ENCODE data around the gene ZBTB38. TPM values are rescaled to one million over a fixed set of nuclear protein-coding genes. Genes with fewer than 3 reads are reported as not detected.
A peak's percentile ranks its signal among the peaks of the same experiment; 100 is the strongest.

ZBTB38 gene
- total RNA-seq, 1 experiment from 2014 or later, result 46.7 TPM

DNA sequence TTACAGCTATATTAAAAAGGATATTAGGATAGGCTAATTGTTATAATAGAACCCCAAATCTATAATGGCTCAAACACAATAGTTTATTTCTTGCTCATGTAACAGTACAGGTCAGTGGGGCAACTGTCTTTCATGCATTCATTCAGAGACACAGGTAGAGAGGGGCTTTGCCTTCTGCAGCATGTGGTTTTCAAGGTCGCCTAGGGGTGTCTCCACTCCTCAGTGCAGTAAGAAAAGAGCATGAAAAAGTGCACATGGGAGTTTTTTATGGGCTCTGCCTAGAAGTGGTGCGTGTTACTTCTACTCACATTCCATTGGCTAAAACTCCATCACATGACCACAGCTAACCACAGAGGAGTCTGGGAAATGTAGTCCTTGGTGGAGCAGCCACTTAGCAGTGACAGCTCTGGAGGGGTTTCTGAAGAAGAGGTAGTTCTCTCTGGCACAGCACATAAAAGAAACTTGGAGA, 1.8 kb downstream of the ZBTB38 start:
- intact Hi-C loops (cut with micrococcal nuclease; ENCODE audit: unreplicated experiment), result no loop called here
- no TSS peak for BruUV-seq (replicated peaks)
- Histone ChIP-seq H3K27ac (ENCODE audit: low read length) (peak overlapping the region; percentile 94), H3K9me3 (ENCODE audit: control insufficient read depth, insufficient read depth, low read depth, low read length) (no peaks in the 10 kb centered on the region), H3K4me1 (ENCODE audit: control insufficient read depth, insufficient read depth, low read length) (peaks cover 40% of the 10 kb centered on the region), H3K4me3 (ENCODE audit: low read depth in 2 of 2, low read length in 2 of 2) (no peak overlapping the region), H3K36me3 (ENCODE audit: control insufficient read depth, insufficient read depth, low read length) (no peaks in the 10 kb centered on the region), H3K27me3 (ENCODE audit: control insufficient read depth, insufficient read depth, low read length) (no peaks in the 10 kb centered on the region)
- POLR2A ChIA-PET, result no interaction called here
- no peak for DNase-seq (ENCODE audit: low read depth, low spot score)
- in situ Hi-C loops (cut with HindIII; ENCODE audit: low pct_unique_long_range_greater_than_20kb, low sequenced_read_pairs), result no loop called here
- CTCF ChIA-PET, result no interaction called here
- ATAC-seq, result peak; percentile 67
- TF ChIP-seq TCF7L2 (IDR thresholded peaks at IDR 0.05; ENCODE audit: low read depth, low read length) (no peak), POLR2AphosphoS5 (IDR thresholded peaks at IDR 0.05; ENCODE audit: low read depth, low read length) (no peak)
- TF ChIP-seq, protein P1, sequence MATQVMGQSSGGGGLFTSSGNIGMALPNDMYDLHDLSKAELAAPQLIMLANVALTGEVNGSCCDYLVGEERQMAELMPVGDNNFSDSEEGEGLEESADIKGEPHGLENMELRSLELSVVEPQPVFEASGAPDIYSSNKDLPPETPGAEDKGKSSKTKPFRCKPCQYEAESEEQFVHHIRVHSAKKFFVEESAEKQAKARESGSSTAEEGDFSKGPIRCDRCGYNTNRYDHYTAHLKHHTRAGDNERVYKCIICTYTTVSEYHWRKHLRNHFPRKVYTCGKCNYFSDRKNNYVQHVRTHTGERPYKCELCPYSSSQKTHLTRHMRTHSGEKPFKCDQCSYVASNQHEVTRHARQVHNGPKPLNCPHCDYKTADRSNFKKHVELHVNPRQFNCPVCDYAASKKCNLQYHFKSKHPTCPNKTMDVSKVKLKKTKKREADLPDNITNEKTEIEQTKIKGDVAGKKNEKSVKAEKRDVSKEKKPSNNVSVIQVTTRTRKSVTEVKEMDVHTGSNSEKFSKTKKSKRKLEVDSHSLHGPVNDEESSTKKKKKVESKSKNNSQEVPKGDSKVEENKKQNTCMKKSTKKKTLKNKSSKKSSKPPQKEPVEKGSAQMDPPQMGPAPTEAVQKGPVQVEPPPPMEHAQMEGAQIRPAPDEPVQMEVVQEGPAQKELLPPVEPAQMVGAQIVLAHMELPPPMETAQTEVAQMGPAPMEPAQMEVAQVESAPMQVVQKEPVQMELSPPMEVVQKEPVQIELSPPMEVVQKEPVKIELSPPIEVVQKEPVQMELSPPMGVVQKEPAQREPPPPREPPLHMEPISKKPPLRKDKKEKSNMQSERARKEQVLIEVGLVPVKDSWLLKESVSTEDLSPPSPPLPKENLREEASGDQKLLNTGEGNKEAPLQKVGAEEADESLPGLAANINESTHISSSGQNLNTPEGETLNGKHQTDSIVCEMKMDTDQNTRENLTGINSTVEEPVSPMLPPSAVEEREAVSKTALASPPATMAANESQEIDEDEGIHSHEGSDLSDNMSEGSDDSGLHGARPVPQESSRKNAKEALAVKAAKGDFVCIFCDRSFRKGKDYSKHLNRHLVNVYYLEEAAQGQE (IDR thresholded peaks at IDR 0.05; ENCODE audit: insufficient read depth in 1 of 2, low read depth in 2 of 2, low read length in 1 of 2), result no peak
- TF ChIP-seq, protein P2, sequence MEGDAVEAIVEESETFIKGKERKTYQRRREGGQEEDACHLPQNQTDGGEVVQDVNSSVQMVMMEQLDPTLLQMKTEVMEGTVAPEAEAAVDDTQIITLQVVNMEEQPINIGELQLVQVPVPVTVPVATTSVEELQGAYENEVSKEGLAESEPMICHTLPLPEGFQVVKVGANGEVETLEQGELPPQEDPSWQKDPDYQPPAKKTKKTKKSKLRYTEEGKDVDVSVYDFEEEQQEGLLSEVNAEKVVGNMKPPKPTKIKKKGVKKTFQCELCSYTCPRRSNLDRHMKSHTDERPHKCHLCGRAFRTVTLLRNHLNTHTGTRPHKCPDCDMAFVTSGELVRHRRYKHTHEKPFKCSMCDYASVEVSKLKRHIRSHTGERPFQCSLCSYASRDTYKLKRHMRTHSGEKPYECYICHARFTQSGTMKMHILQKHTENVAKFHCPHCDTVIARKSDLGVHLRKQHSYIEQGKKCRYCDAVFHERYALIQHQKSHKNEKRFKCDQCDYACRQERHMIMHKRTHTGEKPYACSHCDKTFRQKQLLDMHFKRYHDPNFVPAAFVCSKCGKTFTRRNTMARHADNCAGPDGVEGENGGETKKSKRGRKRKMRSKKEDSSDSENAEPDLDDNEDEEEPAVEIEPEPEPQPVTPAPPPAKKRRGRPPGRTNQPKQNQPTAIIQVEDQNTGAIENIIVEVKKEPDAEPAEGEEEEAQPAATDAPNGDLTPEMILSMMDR (IDR thresholded peaks at IDR 0.05), result peak; percentile 47

DNA sequence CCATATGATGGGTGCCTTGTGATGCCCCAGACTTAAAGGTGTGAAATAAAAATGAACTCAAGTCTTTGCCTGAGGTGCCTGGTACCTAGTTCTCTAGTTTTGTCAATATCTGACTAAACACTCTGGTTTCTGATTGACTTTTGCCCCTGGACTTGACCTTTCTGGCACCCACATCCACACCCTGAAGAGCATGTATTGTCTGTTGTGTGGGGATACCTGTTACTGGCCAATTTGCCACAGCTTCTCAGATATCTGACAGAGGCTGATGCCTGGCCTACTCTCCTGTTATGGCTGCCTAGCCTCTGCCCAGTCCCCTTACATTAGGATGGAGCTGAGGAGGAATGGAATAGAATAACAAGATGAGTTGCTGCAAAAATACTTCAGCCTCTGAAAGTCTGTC, 3.6 kb downstream of the ZBTB38 start:
- no TSS peak for BruUV-seq (replicated peaks)
- intact Hi-C loops (cut with micrococcal nuclease; ENCODE audit: unreplicated experiment), result no loop called here
- Histone ChIP-seq H3K4me1 (ENCODE audit: control insufficient read depth, insufficient read depth, low read length) (peaks cover 22% of the 10 kb centered on the region), H3K27me3 (ENCODE audit: control insufficient read depth, insufficient read depth, low read length) (no peaks in the 10 kb centered on the region), H3K36me3 (ENCODE audit: control insufficient read depth, insufficient read depth, low read length) (no peaks in the 10 kb centered on the region), H3K4me3 (ENCODE audit: low read depth in 2 of 2, low read length in 2 of 2) (no peak overlapping the region), H3K27ac (ENCODE audit: low read length) (no peak overlapping the region), H3K9me3 (ENCODE audit: control insufficient read depth, insufficient read depth, low read depth, low read length) (no peaks in the 10 kb centered on the region)
- ATAC-seq (no peak), DNase-seq (ENCODE audit: low read depth, low spot score) (no peak)
- TF ChIP-seq POLR2AphosphoS5 (IDR thresholded peaks at IDR 0.05; ENCODE audit: low read depth, low read length), result no peak
- TF ChIP-seq, protein P1 (IDR thresholded peaks at IDR 0.05; ENCODE audit: insufficient read depth in 1 of 2, low read depth in 2 of 2, low read length in 1 of 2), result no peak
- no peak for TF ChIP-seq SIN3A (IDR thresholded peaks at IDR 0.05; ENCODE audit: borderline replicate concordance, insufficient read depth, low read depth, low read length)
- no peak for TF ChIP-seq TCF7L2 (IDR thresholded peaks at IDR 0.05; ENCODE audit: low read depth, low read length)
- in situ Hi-C loops (cut with HindIII; ENCODE audit: low pct_unique_long_range_greater_than_20kb, low sequenced_read_pairs), result no loop called here
- POLR2A ChIA-PET, result no interaction called here
- CTCF ChIA-PET, result interaction anchor here (0.6 kb wide), 1 partner anchor 19 kb away, joined by 4 read pairs; no protein-coding TSS in a partner anchor
